ENCODE data around the gene WIPF3. TPM values are rescaled to one million over a fixed set of nuclear protein-coding genes. Genes with fewer than 3 reads are reported as not detected.

WIPF3 gene
- total RNA-seq, 2 experiments from 2014 or later, result not detected

GRCh38 chr7:29965030-29965429 lies 158.7 kb downstream of the WIPF3 start:
- CTCF ChIA-PET, result no interaction called here
- DNase-seq (no peak), ATAC-seq (no peak)
- Mint-ChIP-seq H3K4me3 (no peak overlapping the region), H3K27me3 (no peaks in the 10 kb centered on the region), H3K27ac (no peak overlapping the region), H3K4me1 (peaks cover 10% of the 10 kb centered on the region), H3K9me3 (ENCODE audit: low read depth) (no peaks in the 10 kb centered on the region), H3K36me3 (ENCODE audit: low read depth) (no peaks in the 10 kb centered on the region)
- POLR2A ChIA-PET, result no interaction called here
- intact Hi-C loops (cut with DNase I, micrococcal nuclease), result no loop called here

Other genes starting within 250 kb of the WIPF3 start
- not detected for gene PRR15, start 242.7 kb upstream of the WIPF3 start, total RNA-seq
- 1 to 10 TPM; 3.8 to 4.4 TPM for gene SCRN1, start 183.3 kb downstream of the WIPF3 start, total RNA-seq
- 1 to 10 TPM; 7.2 to 8.3 TPM for gene FKBP14, start 220.2 kb downstream of the WIPF3 start, total RNA-seq
- 10 to 100 TPM in 1 of 2 experiments, 1 to 10 TPM in 1; 9.0 to 11.1 TPM for gene PLEKHA8, start 221.9 kb downstream of the WIPF3 start, total RNA-seq

Measured in activated CD4-positive, alpha-beta T cell treated with anti-CD3 and anti-CD28 coated beads for 36 hours (primary cell).